ENCODE results near the gene CFTR.

CFTR gene

DNA sequence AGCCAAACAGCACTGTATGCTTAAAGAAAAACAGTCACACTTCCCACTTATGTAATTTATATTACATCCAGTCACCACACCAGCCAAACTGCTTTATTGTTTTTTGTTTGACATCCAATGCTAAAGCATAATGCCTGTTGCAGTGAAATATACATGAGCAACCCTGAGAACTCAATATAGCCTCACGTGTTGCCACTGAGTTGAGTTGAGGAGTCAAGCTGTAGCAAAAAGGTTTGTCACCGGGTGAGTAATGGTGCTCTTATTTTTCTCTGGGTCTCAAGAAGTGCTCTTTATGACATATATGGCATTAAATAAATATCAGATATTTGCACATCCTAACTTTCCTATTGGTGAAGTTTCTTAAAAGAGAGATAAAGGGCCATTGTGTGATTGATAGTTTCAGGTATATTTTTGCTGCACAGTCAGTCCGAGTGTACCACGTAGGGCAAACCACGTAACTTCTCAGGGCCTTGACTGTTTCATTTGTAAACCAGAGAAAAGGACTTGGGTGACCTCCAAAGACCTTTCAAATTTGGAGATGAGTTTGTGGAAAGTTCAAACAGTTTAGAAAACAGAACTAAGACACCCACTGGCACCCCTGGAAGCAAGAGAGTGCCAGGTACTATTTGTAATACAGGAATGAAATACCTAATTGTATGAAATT is 168.5 kb downstream of the CFTR start:
- TF ChIP-seq, protein P1, sequence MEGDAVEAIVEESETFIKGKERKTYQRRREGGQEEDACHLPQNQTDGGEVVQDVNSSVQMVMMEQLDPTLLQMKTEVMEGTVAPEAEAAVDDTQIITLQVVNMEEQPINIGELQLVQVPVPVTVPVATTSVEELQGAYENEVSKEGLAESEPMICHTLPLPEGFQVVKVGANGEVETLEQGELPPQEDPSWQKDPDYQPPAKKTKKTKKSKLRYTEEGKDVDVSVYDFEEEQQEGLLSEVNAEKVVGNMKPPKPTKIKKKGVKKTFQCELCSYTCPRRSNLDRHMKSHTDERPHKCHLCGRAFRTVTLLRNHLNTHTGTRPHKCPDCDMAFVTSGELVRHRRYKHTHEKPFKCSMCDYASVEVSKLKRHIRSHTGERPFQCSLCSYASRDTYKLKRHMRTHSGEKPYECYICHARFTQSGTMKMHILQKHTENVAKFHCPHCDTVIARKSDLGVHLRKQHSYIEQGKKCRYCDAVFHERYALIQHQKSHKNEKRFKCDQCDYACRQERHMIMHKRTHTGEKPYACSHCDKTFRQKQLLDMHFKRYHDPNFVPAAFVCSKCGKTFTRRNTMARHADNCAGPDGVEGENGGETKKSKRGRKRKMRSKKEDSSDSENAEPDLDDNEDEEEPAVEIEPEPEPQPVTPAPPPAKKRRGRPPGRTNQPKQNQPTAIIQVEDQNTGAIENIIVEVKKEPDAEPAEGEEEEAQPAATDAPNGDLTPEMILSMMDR (conservative IDR thresholded peaks at IDR 0.05; ENCODE audit: low read depth, low read length), result no peak

DNA sequence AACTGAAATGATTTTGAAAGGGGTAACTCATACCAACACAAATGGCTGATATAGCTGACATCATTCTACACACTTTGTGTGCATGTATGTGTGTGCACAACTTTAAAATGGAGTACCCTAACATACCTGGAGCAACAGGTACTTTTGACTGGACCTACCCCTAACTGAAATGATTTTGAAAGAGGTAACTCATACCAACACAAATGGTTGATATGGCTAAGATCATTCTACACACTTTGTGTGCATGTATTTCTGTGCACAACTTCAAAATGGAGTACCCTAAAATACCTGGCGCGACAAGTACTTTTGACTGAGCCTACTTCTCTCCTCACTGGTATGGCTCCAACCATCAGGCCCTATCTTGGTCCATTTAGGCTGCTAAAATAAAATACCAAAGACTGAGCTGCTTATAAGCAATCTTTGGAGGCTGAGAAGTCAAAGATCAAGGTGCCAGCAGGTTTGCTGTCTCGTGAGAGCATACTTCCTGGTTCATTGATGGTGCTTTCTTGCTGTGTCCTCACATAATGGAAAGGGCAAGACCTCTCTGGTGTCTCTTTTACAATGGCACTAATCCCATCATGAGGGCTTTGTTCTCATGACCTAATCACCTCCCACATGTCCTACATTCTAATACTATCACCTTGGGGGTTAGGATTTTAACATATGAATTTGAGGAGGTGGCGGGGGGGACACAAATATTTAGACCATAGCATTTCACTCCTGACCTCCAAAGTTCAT is 173.3 kb downstream of the CFTR start:
- TF ChIP-seq, protein P1 (conservative IDR thresholded peaks at IDR 0.05; ENCODE audit: low read depth, low read length), result no peak
- DNase-seq (ENCODE audit: low read depth), result no peak
- H3K4me3 ChIP-seq (ENCODE audit: low read length), result no peak overlapping the region

More for the DNA sequence above, 168.5 kb downstream of the CFTR start:
- H3K4me3 ChIP-seq (ENCODE audit: low read length), result no peak overlapping the region
- DNase-seq (ENCODE audit: low read depth), result no peak

DNA sequence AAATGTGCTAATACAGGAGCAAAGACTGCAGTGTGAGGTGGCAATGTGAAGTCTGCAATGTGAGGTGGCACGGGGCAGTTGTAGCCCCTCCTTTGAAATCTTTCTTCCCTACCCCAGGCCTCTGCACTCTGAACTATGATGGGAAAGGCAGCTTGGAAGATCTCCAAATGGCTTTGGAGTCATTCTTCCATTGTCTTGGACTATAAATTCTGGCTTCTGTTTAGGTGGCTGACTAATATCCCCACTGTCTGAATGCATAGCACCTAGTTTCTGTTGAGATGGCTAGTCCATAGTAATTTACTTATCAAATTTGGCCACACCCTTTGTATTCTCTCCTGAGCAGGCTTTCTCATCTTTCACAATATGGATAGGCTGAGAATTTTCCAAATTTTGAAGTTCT is 175.0 kb downstream of the CFTR start:
- TF ChIP-seq, protein P1 (conservative IDR thresholded peaks at IDR 0.05; ENCODE audit: low read depth, low read length), result no peak
- DNase-seq (ENCODE audit: low read depth), result no peak
- H3K4me3 ChIP-seq (ENCODE audit: low read length), result no peak overlapping the region

DNA sequence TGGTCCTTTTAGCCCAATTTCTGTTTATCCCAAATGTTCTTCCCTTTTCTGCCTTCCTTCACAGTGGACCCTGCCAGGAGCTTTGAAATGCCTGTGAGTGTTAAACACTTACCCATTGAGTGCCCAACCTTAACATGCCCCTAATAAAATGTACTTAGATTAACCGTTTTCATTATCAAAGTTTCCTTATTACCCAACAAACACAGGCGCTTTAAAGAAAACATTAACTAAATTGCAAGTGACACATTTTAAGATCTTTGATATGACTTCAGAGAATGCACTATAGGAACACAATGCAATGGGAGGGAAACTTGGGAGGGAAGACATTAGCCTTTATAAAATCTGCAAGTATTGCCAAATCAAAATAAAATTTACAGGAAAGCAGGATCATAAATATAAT is 177.0 kb downstream of the CFTR start:
- TF ChIP-seq, protein P1 (conservative IDR thresholded peaks at IDR 0.05; ENCODE audit: low read depth, low read length), result no peak
- DNase-seq (ENCODE audit: low read depth), result no peak
- H3K4me3 ChIP-seq (ENCODE audit: low read length), result no peak overlapping the region

DNA sequence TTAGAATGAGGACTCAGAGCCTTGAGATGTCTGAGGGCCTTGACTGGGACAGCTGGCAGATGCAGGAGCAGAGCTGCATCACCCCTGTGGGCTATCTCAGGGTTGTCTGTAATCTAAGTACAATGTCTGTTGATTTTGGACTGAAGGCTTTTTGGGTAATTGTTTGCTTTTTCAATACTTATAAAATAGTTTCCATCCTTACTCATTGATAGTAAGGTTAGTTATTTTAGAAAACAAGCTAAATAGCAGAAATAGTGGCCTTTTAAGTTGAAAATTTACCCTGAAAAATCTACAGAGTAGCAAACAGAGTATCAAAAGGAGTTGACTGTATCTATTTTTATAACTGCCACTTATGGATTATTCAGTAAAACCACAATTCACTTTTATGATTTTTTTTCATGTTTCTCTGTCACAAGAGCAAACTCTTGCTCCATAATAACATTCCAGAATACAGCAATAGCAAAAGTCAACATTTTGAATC is 179.7 kb downstream of the CFTR start:
- DNase-seq (ENCODE audit: low read depth), result no peak
- no peak overlapping the region for H3K4me3 ChIP-seq (ENCODE audit: low read length)
- TF ChIP-seq, protein P1 (conservative IDR thresholded peaks at IDR 0.05; ENCODE audit: low read depth, low read length), result no peak

DNA sequence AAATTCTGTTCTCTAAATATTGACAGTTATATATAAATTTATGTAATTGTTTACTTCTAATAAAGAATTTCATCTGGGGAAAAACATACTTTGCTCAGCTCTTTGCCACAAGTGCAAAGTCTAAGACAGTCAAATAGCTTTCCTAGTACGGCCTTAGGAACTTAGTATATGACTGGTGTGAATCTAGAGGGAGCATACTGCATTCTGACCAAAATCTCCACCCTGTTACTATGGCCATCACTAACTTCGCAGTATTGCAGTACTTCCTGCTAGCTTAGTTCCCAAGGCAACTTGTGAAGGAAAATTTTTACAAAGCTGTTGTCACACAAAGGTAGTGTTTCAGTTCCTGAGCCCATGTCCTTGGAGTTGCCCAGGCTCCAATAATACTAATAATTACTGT is 181.5 kb downstream of the CFTR start:
- H3K4me3 ChIP-seq (ENCODE audit: low read length), result no peak overlapping the region
- TF ChIP-seq, protein P1 (conservative IDR thresholded peaks at IDR 0.05; ENCODE audit: low read depth, low read length), result no peak
- DNase-seq (ENCODE audit: low read depth), result no peak

DNA sequence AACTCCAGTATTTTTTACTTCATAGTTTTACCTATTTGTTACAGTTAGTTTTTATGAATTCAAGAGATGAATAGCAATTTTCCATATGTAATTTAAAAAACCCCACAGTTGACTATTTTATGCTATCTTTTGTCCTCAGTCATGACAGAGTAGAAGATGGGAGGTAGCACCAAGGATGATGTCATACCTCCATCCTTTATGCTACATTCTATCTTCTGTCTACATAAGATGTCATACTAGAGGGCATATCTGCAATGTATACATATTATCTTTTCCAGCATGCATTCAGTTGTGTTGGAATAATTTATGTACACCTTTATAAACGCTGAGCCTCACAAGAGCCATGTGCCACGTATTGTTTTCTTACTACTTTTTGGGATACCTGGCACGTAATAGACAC is 184.2 kb downstream of the CFTR start:
- no peak for DNase-seq (ENCODE audit: low read depth)
- no peak overlapping the region for H3K4me3 ChIP-seq (ENCODE audit: low read length)
- TF ChIP-seq, protein P1 (conservative IDR thresholded peaks at IDR 0.05; ENCODE audit: low read depth, low read length), result no peak

All from retinal pigment epithelial cell (primary cell).